Midbrain (tissue), 1 donor: Measurements from ENCODE around the gene IFNG-AS1.

Source experiments
- DNase-seq: peaks from one replicate; lab custom pipeline; 2025; lab: John Stamatoyannopoulos, UW

Gene IFNG-AS1

GRCh38 chr12:67994046-67994445 is 4.8 kb downstream of the IFNG-AS1 start:
- DNase-seq = no peak

GRCh38 chr12:67996347-67996746 is 7.1 kb downstream of the IFNG-AS1 start:
- no peak for DNase-seq

- DNase-seq = no peak
These were observed 9.1 kb downstream of the IFNG-AS1 start for GRCh38 chr12:67998379-67998778.

- no peak for DNase-seq
These were observed 10.0 kb downstream of the IFNG-AS1 start for GRCh38 chr12:67999244-67999643.

GRCh38 chr12:68001486-68002466 is 12.5 kb downstream of the IFNG-AS1 start:
- no peak for DNase-seq

GRCh38 chr12:68003777-68004176 is 14.5 kb downstream of the IFNG-AS1 start:
- no peak for DNase-seq

GRCh38 chr12:68007033-68007432 is 17.8 kb downstream of the IFNG-AS1 start:
- DNase-seq = no peak

GRCh38 chr12:68007466-68007865 is 18.2 kb downstream of the IFNG-AS1 start:
- DNase-seq = no peak

GRCh38 chr12:68011206-68011881 is 22.1 kb downstream of the IFNG-AS1 start:
- DNase-seq = no peak

- no peak for DNase-seq
These were observed 22.6 kb downstream of the IFNG-AS1 start for GRCh38 chr12:68011882-68012207.

- DNase-seq = no peak
These were observed 23.5 kb downstream of the IFNG-AS1 start for GRCh38 chr12:68012712-68013111.

- DNase-seq = no peak
These were observed 23.9 kb downstream of the IFNG-AS1 start for GRCh38 chr12:68013181-68013580.

- no peak for DNase-seq
These were observed 26.9 kb downstream of the IFNG-AS1 start for GRCh38 chr12:68016136-68016535.

GRCh38 chr12:68018315-68018714 is 29.1 kb downstream of the IFNG-AS1 start:
- no peak for DNase-seq

GRCh38 chr12:68020049-68020448 is 30.8 kb downstream of the IFNG-AS1 start:
- no peak for DNase-seq

GRCh38 chr12:68020699-68021098 is 31.5 kb downstream of the IFNG-AS1 start:
- DNase-seq = no peak

GRCh38 chr12:68028647-68029046 is 39.4 kb downstream of the IFNG-AS1 start:
- no peak for DNase-seq

GRCh38 chr12:68030248-68030647 is 41.0 kb downstream of the IFNG-AS1 start:
- DNase-seq = no peak

- DNase-seq = no peak
These were observed 41.9 kb downstream of the IFNG-AS1 start for GRCh38 chr12:68031174-68031573.

- DNase-seq = no peak
These were observed 42.9 kb downstream of the IFNG-AS1 start for GRCh38 chr12:68031881-68032739.

- DNase-seq = no peak
These were observed 45.3 kb downstream of the IFNG-AS1 start for GRCh38 chr12:68034567-68034966.

GRCh38 chr12:68036642-68037041 is 47.4 kb downstream of the IFNG-AS1 start:
- no peak for DNase-seq
